MV-4-11 (cell line): ENCODE measurements around the gene GNPAT.

Experiments used
- DNase-seq: peaks from one replicate; lab custom pipeline; 2025; lab: John Stamatoyannopoulos, UW

GNPAT gene

GRCh38 chr1:231317306-231318014 is 76.4 kb downstream of the GNPAT start:
- no peak for DNase-seq

DNA sequence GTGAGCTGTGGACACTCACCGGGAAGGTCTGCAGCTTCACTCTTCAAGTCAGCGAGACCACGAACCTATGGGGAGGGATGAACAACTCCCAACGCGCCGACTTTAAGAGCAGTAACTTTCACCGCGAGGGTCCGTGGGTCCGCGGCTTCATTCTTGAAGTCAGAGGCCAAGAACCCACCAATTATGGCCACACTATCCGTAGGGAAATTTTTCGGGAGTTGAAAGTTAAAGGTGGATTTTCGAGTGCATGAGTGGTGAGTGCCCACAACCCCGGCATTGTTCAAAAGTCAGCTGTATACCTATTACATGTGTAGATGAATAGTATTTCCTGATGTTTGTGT is 77.0 kb downstream of the GNPAT start:
- DNase-seq: no peak

DNA sequence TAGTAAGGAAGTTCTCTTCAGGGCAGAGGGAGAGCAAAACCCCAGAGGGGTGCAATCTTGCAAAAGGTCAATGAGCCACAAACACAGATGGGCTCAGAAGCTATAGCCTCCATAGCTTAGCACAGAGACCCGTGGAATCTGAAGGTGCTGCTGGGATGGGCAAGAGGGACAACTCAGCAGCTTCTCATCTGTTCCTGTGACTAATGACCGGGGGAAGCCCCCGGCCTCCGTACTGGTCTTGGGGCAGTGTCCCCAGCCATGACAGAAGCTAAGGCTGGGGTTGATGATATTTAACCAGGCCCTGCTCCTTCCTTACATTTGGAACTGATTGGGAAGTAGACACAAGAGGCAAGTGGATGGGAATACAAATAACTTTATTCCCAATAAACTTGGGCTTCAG is 77.6 kb downstream of the GNPAT start:
- DNase-seq: no peak

GRCh38 chr1:231319080-231319479 is 78.1 kb downstream of the GNPAT start:
- DNase-seq: no peak

DNA sequence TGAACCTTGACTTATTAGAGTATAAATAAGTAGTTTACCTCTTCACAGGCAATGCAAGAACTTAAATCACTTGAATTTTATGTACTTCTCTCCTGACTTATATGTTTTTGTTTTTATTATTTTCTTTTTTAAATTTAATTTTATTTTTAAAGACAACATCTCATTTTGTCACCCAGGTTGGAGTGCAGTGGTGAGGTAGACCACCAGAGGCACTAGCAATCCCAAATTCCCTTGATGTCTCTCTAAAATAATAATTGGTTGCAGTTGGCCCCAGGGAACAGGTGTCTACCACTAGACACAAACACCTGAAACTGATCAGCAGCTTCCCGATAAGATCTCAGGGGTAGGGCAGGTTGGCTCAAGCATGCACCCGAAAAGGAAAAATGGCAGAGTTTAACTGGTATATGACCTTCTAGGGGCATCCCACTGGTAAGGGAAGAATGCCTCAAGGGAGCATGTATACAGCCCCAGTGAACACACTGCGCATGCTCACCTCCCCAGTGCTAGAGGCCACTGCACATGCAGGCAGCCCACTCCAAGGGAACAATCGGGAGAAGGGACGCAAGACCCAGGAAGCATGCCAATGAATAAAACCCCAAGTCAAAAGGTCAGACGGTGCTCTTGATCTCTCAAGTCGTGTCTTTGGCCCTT is 82.0 kb downstream of the GNPAT start:
- DNase-seq: no peak

GRCh38 chr1:231324660-231325059 is 83.6 kb downstream of the GNPAT start:
- DNase-seq: no peak

GRCh38 chr1:231326248-231326647 is 85.2 kb downstream of the GNPAT start:
- no peak for DNase-seq
